SK-N-SH (cell line): ENCODE data around the gene SPOP. TPM values are rescaled to one million over a fixed set of nuclear protein-coding genes. Genes with fewer than 3 reads are reported as not detected.
A peak's percentile ranks its signal among the peaks of the same experiment; 100 is the strongest.
"Not testable (repeated sequence)": the region's sequence is repeated elsewhere in the genome, so short reads cannot be mapped to it uniquely, and the experiment has no call there.

Experiments used
- CTCF ChIA-PET: fragments of 300-600, 350-600 bp; formaldehyde crosslinking; extraction: SDS; loops from one replicate; lab custom pipeline; 2021; lab: Yijun Ruan, JAX
- POLR2A ChIA-PET: fragments of 350-600 bp; sonication (Branson Sonifier 250); formaldehyde crosslinking; extraction: SDS; loops from one replicate; lab custom pipeline; 2020; ENCODE audit warnings: antibody characterized with exemption, inconsistent platforms; lab: Yijun Ruan, JAX
- DNase-seq: peaks from one replicate; pipeline ENCODE4 v3.0.0; 2012
- H2AFZ ChIP-seq: fragments of 200-600 bp; sonication (generic); 2 replicates; pipeline ENCODE4 v1.8.1; 2016; ENCODE audit warnings: antibody characterized with exemption, mild to moderate bottlenecking, low read depth
- H3F3A ChIP-seq: fragments of 200-600 bp; sonication (generic); replicated peaks from 2 replicates; pipeline ENCODE3; 2016; ENCODE audit warnings: antibody characterized with exemption, mild to moderate bottlenecking; ENCODE audit not compliant: insufficient read depth
- H3K27ac ChIP-seq, 2 experiments: fragments of 200-500 bp in 1 of 2; fragments of 200-600 bp in 1 of 2; sonication (Bioruptor generic) in 1 of 2; sonication (generic), shearing (Covaris generic) in 1 of 2; 2 replicates each; pipeline versions ENCODE4 v1.5.1 to v1.6.1; 2014 to 2016; ENCODE audit warnings: low read depth in 2 of 2, inconsistent platforms in 1 of 2, low read length in 1 of 2, mild to moderate bottlenecking in 1 of 2, mixed read lengths in 1 of 2
- H3K27me3 ChIP-seq: fragments of 200-600 bp; sonication (generic), shearing (Covaris generic); 2 replicates; pipeline ENCODE4 v1.6.1; 2016; ENCODE audit warnings: mixed run types; ENCODE audit not compliant: insufficient read depth
- H3K36me3 ChIP-seq, 2 experiments: fragments of 200-500 bp in 1 of 2; fragments of 200-600 bp in 1 of 2; sonication (Bioruptor generic) in 1 of 2; sonication (generic) in 1 of 2; replicated peaks in 1 of 2; 2 replicates each; pipeline versions ENCODE3 to v1.5.1; 2014 to 2016; ENCODE audit warnings: low read length in 1 of 2, mild to moderate bottlenecking in 1 of 2; ENCODE audit not compliant: insufficient read depth in 2 of 2, control insufficient read depth in 1 of 2
- H3K4me1 ChIP-seq, 2 experiments: fragments of 200-500 bp in 1 of 2; fragments of 200-600 bp in 1 of 2; sonication (Bioruptor generic) in 1 of 2; sonication (generic), shearing (Covaris generic) in 1 of 2; 2 replicates each; pipeline versions ENCODE4 v1.5.1 to v1.6.1; 2014 to 2016; ENCODE audit warnings: low read depth in 1 of 2, low read length in 1 of 2, mixed run types in 1 of 2; ENCODE audit not compliant: insufficient read depth in 2 of 2, control insufficient read depth in 1 of 2
- H3K4me2 ChIP-seq: fragments of 200-600 bp; sonication (generic), shearing (Covaris generic); 2 replicates; pipeline ENCODE4 v1.6.1; 2017; ENCODE audit warnings: mixed run types
- H3K4me3 ChIP-seq, 2 experiments: fragments of 200-500 bp in 1 of 2; fragments of 200-600 bp in 1 of 2; sonication (Bioruptor generic) in 1 of 2; sonication (generic), shearing (Covaris generic) in 1 of 2; 2 replicates each; pipeline versions ENCODE4 v1.5.1 to v1.8.1; 2014 to 2016; ENCODE audit warnings: low read depth in 2 of 2, inconsistent platforms in 1 of 2, low read length in 1 of 2, mild to moderate bottlenecking in 1 of 2, mixed read lengths in 1 of 2, moderate library complexity in 1 of 2
- H3K79me2 ChIP-seq: fragments of 200-600 bp; sonication (generic); 2 replicates; pipeline ENCODE4 v1.8.1; 2017; ENCODE audit warnings: mild to moderate bottlenecking; ENCODE audit not compliant: insufficient read depth
- H3K9ac ChIP-seq: fragments of 200-600 bp; sonication (generic); 2 replicates; pipeline ENCODE4 v1.6.1; 2017; ENCODE audit warnings: mixed run types
- H3K9me2 ChIP-seq: fragments of 200-600 bp; sonication (generic); 2 replicates; pipeline ENCODE4 v1.6.1; 2017; ENCODE audit warnings: mixed run types
- H3K9me3 ChIP-seq: fragments of 200-600 bp; sonication (generic); 2 replicates; pipeline ENCODE4 v1.6.1; 2017; ENCODE audit warnings: mixed run types, mild to moderate bottlenecking, moderate library complexity
- H4K20me1 ChIP-seq: fragments of 200-600 bp; sonication (generic); 2 replicates; pipeline ENCODE4 v1.6.1; 2017; ENCODE audit warnings: mild to moderate bottlenecking, mixed run types; ENCODE audit not compliant: insufficient read depth
- CTCF ChIP-seq: fragments of 200-600 bp; sonication (generic); IDR thresholded peaks from 2 replicates; pipeline ENCODE4 v1.6.1; 2017; ENCODE audit warnings: antibody characterized with exemption, mild to moderate bottlenecking, moderate library complexity
- EP300 ChIP-seq, 2 experiments: IDR thresholded peaks; 2 replicates each; pipeline versions ENCODE4 v1.4.0 to v1.6.1; 2012; ENCODE audit warnings: borderline replicate concordance in 1 of 2, low read depth in 1 of 2, low read length in 1 of 2
- EZH2phosphoT487 ChIP-seq: fragments of 200-600 bp; sonication (generic); IDR thresholded peaks from 2 replicates; pipeline ENCODE4 v1.6.1; 2017; ENCODE audit warnings: low read depth, mixed run types, mild to moderate bottlenecking, antibody characterized with exemption, moderate library complexity, borderline replicate concordance
- FOXJ3 ChIP-seq: sonication (generic); formaldehyde crosslinking; IDR thresholded peaks from 2 replicates; pipeline ENCODE4 v1.5.1; 2020; ENCODE audit warnings: mild to moderate bottlenecking, missing genetic modification reagents
- FOXM1 ChIP-seq: IDR thresholded peaks from 2 replicates; pipeline ENCODE4 v1.4.0; 2012; ENCODE audit warnings: low read depth, mild to moderate bottlenecking
- GABPA ChIP-seq: IDR thresholded peaks from 2 replicates; pipeline ENCODE4 v1.4.0; 2012; ENCODE audit warnings: low read depth, mild to moderate bottlenecking
- GATA2 ChIP-seq: sonication (generic); formaldehyde crosslinking; IDR thresholded peaks from 2 replicates; pipeline ENCODE4 v1.5.0; 2020; ENCODE audit warnings: mild to moderate bottlenecking, missing genetic modification reagents
- IRF3 ChIP-seq: fragments of 150-350 bp; IDR thresholded peaks from 2 replicates; pipeline ENCODE4 v1.6.1; 2016; ENCODE audit warnings: mild to moderate bottlenecking, low read depth, low read length
- MAX ChIP-seq: IDR thresholded peaks from 2 replicates; pipeline ENCODE4 v1.4.0; 2012; ENCODE audit warnings: low read depth
- MEF2A ChIP-seq: IDR thresholded peaks from 2 replicates; pipeline ENCODE4 v1.4.0; 2012; ENCODE audit warnings: low read depth, borderline replicate concordance
- POLR2AphosphoS5 ChIP-seq: IDR thresholded peaks from 2 replicates; pipeline ENCODE4 v1.6.1; 2012; ENCODE audit warnings: low read depth, low read length
- RAD21 ChIP-seq: IDR thresholded peaks from 2 replicates; pipeline ENCODE4 v1.6.1; 2012; ENCODE audit warnings: mild to moderate bottlenecking, low read length
- RCOR1 ChIP-seq: fragments of 150-350 bp; IDR thresholded peaks from 2 replicates; pipeline ENCODE4 v1.6.1; 2017; ENCODE audit warnings: antibody characterized with exemption, low read length
- RXRA ChIP-seq: IDR thresholded peaks from 2 replicates; pipeline ENCODE4 v1.4.0; 2012; ENCODE audit warnings: low read depth, mild to moderate bottlenecking, borderline replicate concordance
- TAF1 ChIP-seq: IDR thresholded peaks from 2 replicates; pipeline ENCODE4 v1.6.1; 2012; ENCODE audit warnings: low read depth, mild to moderate bottlenecking, low read length, moderate library complexity, borderline replicate concordance
- USF1 ChIP-seq: IDR thresholded peaks from 2 replicates; pipeline ENCODE4 v1.4.0; 2012; ENCODE audit warnings: low read depth, borderline replicate concordance
- WGBS: methylation state at CpG from one replicate; pipeline ENCODE4 v1.1.6; 2017; ENCODE audit warnings: low lambda C conversion rate; 5-methylcytosine and 5-hydroxymethylcytosine counted together
- polyA plus RNA-seq, 3 experiments: library from polyadenylated mRNA; depleted of rRNA; stranded (reverse); fragments of >200 nt; gene quantifications; 2 replicates each; pipeline ENCODE4 v1.2.3, GENCODE V29; 2012

SPOP gene
- polyA plus RNA-seq, 1 of the 3 experiments (the other 2 are of a cell fraction) = 54.0 TPM

GRCh38 chr17:49674507-49674906 lies 3.4 kb downstream of the SPOP start:
- Histone ChIP-seq H3K4me2 (no peak overlapping the region), H3K9me2 (no peaks in the 10 kb centered on the region), H3K79me2 (peaks cover 79% of the 10 kb centered on the region), H3K4me1 (peaks cover 9 to 13% of the 10 kb centered on the region in 2 experiments; a peak in 3 of 4 replicates), H3K27ac (peak overlapping the region in 1 of 2 experiments; percentile 17; a peak in 1 of 4 replicates), H4K20me1 (peaks cover 52% of the 10 kb centered on the region), H3K4me3 (no peak overlapping the region), H3K9ac (no peak overlapping the region), H3K36me3 (peaks cover 14 to 28% of the 10 kb centered on the region in 2 experiments), H3F3A (peaks cover 6% of the 10 kb centered on the region), H2AFZ (no peak overlapping the region), H3K27me3 (no peaks in the 10 kb centered on the region), H3K9me3 (no peaks in the 10 kb centered on the region)
- POLR2A ChIA-PET = no interaction called here
- no peak for DNase-seq
- no peak for TF ChIP-seq CTCF
- TF ChIP-seq FOXM1 = no peak
- no peak for TF ChIP-seq GATA2 (CRISPR knock-in tag)
- TF ChIP-seq IRF3 = no peak
- no peak for TF ChIP-seq GABPA
- no peak for TF ChIP-seq MAX
- TF ChIP-seq EP300 (IDR thresholded peaks at IDR 0.05; ENCODE audit: borderline replicate concordance in 1 of 2, low read depth in 1 of 2, low read length in 1 of 2) = no peak
- no peak for TF ChIP-seq RXRA
- no peak for TF ChIP-seq EZH2phosphoT487
- no peak for TF ChIP-seq RCOR1
- no peak for TF ChIP-seq FOXJ3
- TF ChIP-seq RAD21 = no peak
- no peak for TF ChIP-seq POLR2AphosphoS5
- no peak for TF ChIP-seq USF1
- TF ChIP-seq TAF1 = no peak
- no peak for TF ChIP-seq MEF2A
- CTCF ChIA-PET = interaction anchor here (0.6 to 50.8 kb wide), 7 partner anchors 19 to 239 kb away, joined by 3 to 2107 read pairs (median 3); partner anchors contain the start of genes NXPH3 and SLC35B1

- H2AFZ ChIP-seq, H3K4me3 ChIP-seq, H3K4me2 ChIP-seq, POLR2A ChIA-PET, H3K9ac ChIP-seq, H3K27me3 ChIP-seq, DNase-seq, H3F3A ChIP-seq, H3K9me3 ChIP-seq, H3K9me2 ChIP-seq, H3K27ac ChIP-seq: not testable (repeated sequence)
- Histone ChIP-seq H3K4me1 (peaks cover 9 to 13% of the 10 kb centered on the region in 2 experiments; a peak in 3 of 4 replicates), H3K79me2 (peaks cover 87% of the 10 kb centered on the region), H3K36me3 (peaks cover 14 to 28% of the 10 kb centered on the region in 2 experiments), H4K20me1 (peaks cover 53% of the 10 kb centered on the region)
- whole genome bisulfite sequencing = 91% methylated on average over 6 of the region's 6 CpGs
- CTCF ChIA-PET = interaction anchor here (0.7 to 50.8 kb wide), 4 partner anchors 22 to 157 kb away, joined by 3 to 2107 read pairs (median 8); partner anchors contain the start of genes NXPH3 and SLC35B1
Observed at GRCh38 chr17:49673679-49674078, 4.2 kb downstream of the SPOP start.
